NCI-H2081 (cell line): ENCODE data around the gene PEPD.

ENCODE experiments used
- DNase-seq, 2 experiments: peaks; one replicate each; lab custom pipeline; 2025; lab: John Stamatoyannopoulos, UW

PEPD gene

GRCh38 chr19:33359581-33359980, 162.0 kb downstream of the PEPD start:
- no peak for DNase-seq

- DNase-seq = no peak
Observed at GRCh38 chr19:33358408-33358807, 163.2 kb downstream of the PEPD start.

GRCh38 chr19:33357556-33357955, 164.0 kb downstream of the PEPD start:
- no peak for DNase-seq

GRCh38 chr19:33355535-33355934, 166.1 kb downstream of the PEPD start:
- DNase-seq = no peak

- DNase-seq = no peak
Observed at GRCh38 chr19:33350538-33351309, 170.9 kb downstream of the PEPD start.

GRCh38 chr19:33349319-33350289, 172.0 kb downstream of the PEPD start:
- no peak for DNase-seq

- DNase-seq = no peak
Observed at GRCh38 chr19:33348301-33349010, 173.1 kb downstream of the PEPD start.

- no peak for DNase-seq
Observed at GRCh38 chr19:33347300-33347699, 174.3 kb downstream of the PEPD start.

GRCh38 chr19:33346665-33347064, 174.9 kb downstream of the PEPD start:
- no peak for DNase-seq

GRCh38 chr19:33345163-33345562, 176.4 kb downstream of the PEPD start:
- DNase-seq = no peak

GRCh38 chr19:33344573-33344925, 177.0 kb downstream of the PEPD start:
- no peak for DNase-seq

GRCh38 chr19:33343859-33344572, 177.6 kb downstream of the PEPD start:
- DNase-seq = no peak

GRCh38 chr19:33343301-33343700, 178.3 kb downstream of the PEPD start:
- DNase-seq = no peak

- no peak for DNase-seq
Observed at GRCh38 chr19:33340991-33341390, 180.6 kb downstream of the PEPD start.

- no peak for DNase-seq
Observed at GRCh38 chr19:33339016-33339984, 182.3 kb downstream of the PEPD start.
